GM06990 (cell line): Measurements from ENCODE around the gene TGFB1.

Experiments
- DNase-seq: peaks from one replicate; pipeline ENCODE4 v3.0.0-alpha.2; 2011; ENCODE audit not compliant: insufficient read length; ENCODE audit errors: extremely low read depth
- H3K27me3 ChIP-seq: replicated peaks from 2 replicates; pipeline ENCODE4 v1.6.0; 2011; ENCODE audit warnings: low read length; ENCODE audit not compliant: control insufficient read depth, insufficient read depth
- H3K36me3 ChIP-seq: 2 replicates; pipeline ENCODE4 v1.5.1; 2011; ENCODE audit warnings: low read length; ENCODE audit not compliant: control insufficient read depth, insufficient read depth
- H3K4me3 ChIP-seq: replicated peaks from 2 replicates; pipeline ENCODE4 v1.5.1; 2011; ENCODE audit warnings: low read depth, mild to moderate bottlenecking, control low read depth, low read length
- CTCF ChIP-seq: IDR thresholded peaks from 2 replicates; pipeline ENCODE4 v1.5.1; 2011; ENCODE audit warnings: low read length, control low read depth, mild to moderate bottlenecking, inconsistent platforms; ENCODE audit not compliant: insufficient read depth, poor library complexity, severe bottlenecking

The TGFB1 gene

GRCh38 chr19:41321204-41321599 lies 32.5 kb downstream of the TGFB1 start:
- H3K36me3 ChIP-seq, result peaks cover 40% of the 10 kb centered on the region
- DNase-seq, result no peak

GRCh38 chr19:41320568-41320967 lies 33.2 kb downstream of the TGFB1 start:
- H3K36me3 ChIP-seq, result peaks cover 43% of the 10 kb centered on the region
- no peaks in the 10 kb centered on the region for H3K27me3 ChIP-seq
- no peak overlapping the region for H3K4me3 ChIP-seq
- no peak for DNase-seq
- TF ChIP-seq CTCF, result no peak

More at GRCh38 chr19:41321204-41321599, 32.5 kb downstream of the TGFB1 start:
- H3K4me3 ChIP-seq, result no peak overlapping the region
- TF ChIP-seq CTCF, result no peak
- H3K27me3 ChIP-seq, result no peaks in the 10 kb centered on the region

- no peak overlapping the region for H3K4me3 ChIP-seq
- no peak for DNase-seq
- H3K27me3 ChIP-seq, result no peaks in the 10 kb centered on the region
- no peak for TF ChIP-seq CTCF
- H3K36me3 ChIP-seq, result peaks cover 44% of the 10 kb centered on the region
These were observed 33.6 kb downstream of the TGFB1 start for GRCh38 chr19:41320185-41320518.

GRCh38 chr19:41319500-41320184 lies 34.1 kb downstream of the TGFB1 start:
- DNase-seq, result no peak
- no peak for TF ChIP-seq CTCF
- Histone ChIP-seq H3K27me3 (no peaks in the 10 kb centered on the region), H3K36me3 (peaks cover 44% of the 10 kb centered on the region), H3K4me3 (no peak overlapping the region)

- H3K27me3 ChIP-seq, result no peaks in the 10 kb centered on the region
- H3K4me3 ChIP-seq, result no peak overlapping the region
- H3K36me3 ChIP-seq, result peaks cover 45% of the 10 kb centered on the region
These were observed 34.8 kb downstream of the TGFB1 start for GRCh38 chr19:41318696-41319499.

More at GRCh38 chr19:41318696-41319499, 34.8 kb downstream of the TGFB1 start:
- DNase-seq, result no peak
- no peak for TF ChIP-seq CTCF
